Endothelial cell of umbilical vein (primary cell): Measurements from ENCODE around the gene ZNF684. TPM values are rescaled to one million over a fixed set of nuclear protein-coding genes. Genes with fewer than 3 reads are reported as not detected.

Experiments used
- BruUV-seq: library from RNA; stranded (reverse); fragments of 400-500 nt; replicated peaks from 2 replicates; lab custom pipeline; 2021; lab: Mats Ljungman, UMichigan
- CTCF ChIA-PET: fragments of 300-600, 350-600 bp; sonication (Branson Sonifier 250); formaldehyde crosslinking; loops from one replicate; lab custom pipeline; 2021; ENCODE audit warnings: antibody characterized with exemption, inconsistent platforms; lab: Charles Lee
- POLR2A ChIA-PET: fragments of 300-600, 350-600 bp; sonication (Branson Sonifier 250); formaldehyde crosslinking; loops from one replicate; lab custom pipeline; 2021; ENCODE audit warnings: antibody characterized with exemption, inconsistent platforms; lab: Charles Lee
- DNase-seq: peaks from one replicate; pipeline ENCODE4 v3.0.0-alpha.2; 2011; ENCODE audit warnings: low read depth, low spot score
- FAIRE-seq: peaks from 2 replicates; lab custom pipeline; 2011; peaks lifted over from hg19 to GRCh38; lab: Jason Lieb, UNC
- H2AFZ ChIP-seq: 2 replicates; pipeline ENCODE4 v1.6.0; 2012; ENCODE audit warnings: low read depth, low read length, control low read depth, inconsistent platforms
- H3K27ac ChIP-seq: 2 replicates; pipeline ENCODE4 v1.5.1; 2011; ENCODE audit warnings: low read depth, mild to moderate bottlenecking, control low read depth, low read length, moderate library complexity; ENCODE audit not compliant: insufficient read depth
- H3K27me3 ChIP-seq, 2 experiments: 2 replicates each; pipeline versions ENCODE4 v1.6.0 to v1.6.1; 2011; ENCODE audit warnings: low read length in 2 of 2, mixed read lengths in 1 of 2; ENCODE audit not compliant: control insufficient read depth in 2 of 2, insufficient read depth in 2 of 2
- H3K36me3 ChIP-seq, 2 experiments: 2 replicates in 1 of 2; 3 replicates in 1 of 2; pipeline ENCODE4 v1.5.1; 2011; ENCODE audit warnings: low read length in 2 of 2, mild to moderate bottlenecking in 1 of 2, moderate library complexity in 1 of 2; ENCODE audit not compliant: control insufficient read depth in 2 of 2, insufficient read depth in 2 of 2; ENCODE audit errors: extremely low read depth in 1 of 2
- H3K4me1 ChIP-seq: 3 replicates; pipeline ENCODE4 v1.5.1; 2011; ENCODE audit warnings: mild to moderate bottlenecking, low read length; ENCODE audit not compliant: control insufficient read depth, insufficient read depth; ENCODE audit errors: extremely low read depth
- H3K4me2 ChIP-seq: 2 replicates; pipeline ENCODE4 v1.6.1; 2011; ENCODE audit warnings: low read length, control low read depth, mixed read lengths; ENCODE audit not compliant: insufficient read depth
- H3K4me3 ChIP-seq, 3 experiments: fragments of 200-600 bp in 1 of 3; sonication (generic), shearing (Covaris generic) in 1 of 3; replicated peaks in 1 of 3; 2 replicates each; pipeline ENCODE4 v1.5.1; 2011 to 2016; ENCODE audit warnings: control low read depth in 3 of 3, low read length in 3 of 3, mild to moderate bottlenecking in 2 of 3, inconsistent platforms in 1 of 3, low read depth in 1 of 3, moderate library complexity in 1 of 3; ENCODE audit not compliant: insufficient read depth in 1 of 3
- H3K79me2 ChIP-seq: 2 replicates; pipeline ENCODE4 v1.6.0; 2012; ENCODE audit warnings: low read length, inconsistent platforms; ENCODE audit not compliant: control insufficient read depth, insufficient read depth
- H3K9ac ChIP-seq: replicated peaks from 2 replicates; pipeline ENCODE3; 2011; ENCODE audit warnings: low read length, control low read depth; ENCODE audit not compliant: insufficient read depth; ENCODE audit errors: extremely low read depth
- H3K9me1 ChIP-seq: replicated peaks from 3 replicates; pipeline ENCODE4 v1.6.0; 2011; ENCODE audit warnings: mild to moderate bottlenecking, low read length; ENCODE audit not compliant: control insufficient read depth, insufficient read depth; ENCODE audit errors: extremely low read depth
- H3K9me3 ChIP-seq: replicated peaks from 2 replicates; pipeline ENCODE4 v1.5.1; 2012; ENCODE audit warnings: low read length, inconsistent platforms; ENCODE audit not compliant: control insufficient read depth, insufficient read depth
- H4K20me1 ChIP-seq: replicated peaks from 2 replicates; pipeline ENCODE3; 2011; ENCODE audit warnings: mild to moderate bottlenecking, low read length; ENCODE audit not compliant: control insufficient read depth, insufficient read depth; ENCODE audit errors: extremely low read depth
- EZH2 ChIP-seq: IDR thresholded peaks from 2 replicates; pipeline ENCODE4 v1.6.1; 2012; ENCODE audit warnings: borderline replicate concordance, low read depth, mild to moderate bottlenecking, moderate library complexity, low read length, inconsistent platforms; ENCODE audit not compliant: severe bottlenecking
- FOS ChIP-seq: IDR thresholded peaks from 2 replicates; pipeline ENCODE4 v1.6.1; 2011; ENCODE audit warnings: mild to moderate bottlenecking, low read length, moderate library complexity, borderline replicate concordance; ENCODE audit not compliant: insufficient read depth
- GATA2 ChIP-seq: IDR thresholded peaks from 2 replicates; pipeline ENCODE4 v1.7.0; 2011; ENCODE audit warnings: low read depth, mild to moderate bottlenecking, moderate library complexity, mixed read lengths, low read length; ENCODE audit not compliant: insufficient read length, insufficient read depth
- JUN ChIP-seq: IDR thresholded peaks from 2 replicates; pipeline ENCODE4 v1.6.1; 2011; ENCODE audit warnings: borderline replicate concordance, low read depth; ENCODE audit not compliant: insufficient read length, insufficient read depth
- MYC ChIP-seq: IDR thresholded peaks from one replicate; pipeline ENCODE4 v1.6.1; 2011; ENCODE audit warnings: mild to moderate bottlenecking, low read depth, low read length
- POLR2A ChIP-seq: IDR thresholded peaks from 2 replicates; pipeline ENCODE4 v1.6.1; 2012; ENCODE audit warnings: low read depth, mild to moderate bottlenecking, control low read depth, low read length
- POLR2AphosphoS5 ChIP-seq: IDR thresholded peaks from 2 replicates; pipeline ENCODE4 v1.6.1; 2012; ENCODE audit warnings: low read depth, mild to moderate bottlenecking, control low read depth, low read length, moderate library complexity; ENCODE audit not compliant: insufficient read depth
- dilution Hi-C: fragments of 300-500 bp; cut with MboI; formaldehyde crosslinking; loops from one replicate; pipeline ENCODE4 v1.15.0; 2019; ENCODE audit warnings: low sequenced_read_pairs; ENCODE audit not compliant: extremely low pct_ligation_motif_present
- intact Hi-C: fragments of 100-400 bp; cut with micrococcal nuclease; formaldehyde crosslinking; loops from one replicate; pipeline ENCODE4 v1.10.0; 2022
- polyA plus RNA-seq, 4 experiments: library from polyadenylated mRNA; depleted of rRNA in 3 of 4; stranded (reverse) in 3 of 4; unstranded in 1 of 4; fragments of >200 nt; gene quantifications; 2 replicates each; pipeline versions ENCODE4 v1.2.1 to v1.2.3, GENCODE V29; 2011 to 2012; ENCODE audit warnings: missing spikeins in 1 of 4
- total RNA-seq: library from RNA; stranded (reverse); gene quantifications from 2 replicates; pipeline ENCODE4 v1.2.3, GENCODE V29; 2021
- TF ChIP-seq, protein P1 (sequence below), 2 donors: IDR thresholded peaks; 1 replicate in 1 of 2; 2 replicates in 1 of 2; pipeline ENCODE4 v1.5.1; 2011; ENCODE audit warnings: low read length in 2 of 2, mild to moderate bottlenecking in 2 of 2, moderate library complexity in 2 of 2, control low read depth in 1 of 2, inconsistent platforms in 1 of 2, low read depth in 1 of 2; ENCODE audit not compliant: insufficient read depth in 1 of 2; ENCODE audit errors: extremely low read depth in 1 of 2
- TF ChIP-seq, protein P2 (sequence below): IDR thresholded peaks from 2 replicates; pipeline ENCODE4 v1.6.1; 2011; ENCODE audit not compliant: insufficient read depth, insufficient read length

The ZNF684 gene
- total and polyA plus RNA-seq, 2 donors (not counting 3 experiments of a cell fraction or from before 2014, with no cell fraction given): 2.9 to 5.8 TPM

DNA sequence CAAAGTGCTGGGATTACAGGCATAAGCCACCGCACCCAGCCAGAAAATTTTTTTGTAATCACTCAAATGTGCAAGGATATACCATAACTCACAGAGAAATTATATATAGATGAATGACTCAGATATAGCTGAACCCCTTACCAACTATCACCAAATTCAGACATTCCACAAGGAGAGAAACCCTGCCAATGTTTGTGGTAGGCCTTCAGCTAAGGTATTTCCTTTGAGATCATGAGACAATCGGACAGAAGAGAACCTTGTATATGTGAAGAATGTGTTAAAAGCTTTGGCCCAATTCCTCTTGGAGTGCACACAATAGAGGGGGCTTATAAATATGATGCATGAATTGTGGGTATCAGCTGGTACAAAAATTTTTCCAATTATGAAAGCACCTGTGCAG is 50.7 kb downstream of the ZNF684 start:
- Histone ChIP-seq H3K79me2 (no peaks in the 10 kb centered on the region), H3K27ac (no peak overlapping the region), H3K36me3 (no peaks in the 10 kb centered on the region), H4K20me1 (no peaks in the 10 kb centered on the region), H3K9me1 (no peaks in the 10 kb centered on the region), H3K4me3 (no peak overlapping the region), H3K27me3 (peaks cover 0 to 3% of the 10 kb centered on the region in 2 experiments), H3K4me2 (no peak overlapping the region), H3K4me1 (no peaks in the 10 kb centered on the region), H2AFZ (no peak overlapping the region), H3K9ac (no peak overlapping the region), H3K9me3 (no peaks in the 10 kb centered on the region)
- FAIRE-seq (no peak), DNase-seq (no peak)
- dilution Hi-C loops (no loop called here), intact Hi-C loops (no loop called here)
- BruUV-seq: no TSS peak
- TF ChIP-seq, protein P1, sequence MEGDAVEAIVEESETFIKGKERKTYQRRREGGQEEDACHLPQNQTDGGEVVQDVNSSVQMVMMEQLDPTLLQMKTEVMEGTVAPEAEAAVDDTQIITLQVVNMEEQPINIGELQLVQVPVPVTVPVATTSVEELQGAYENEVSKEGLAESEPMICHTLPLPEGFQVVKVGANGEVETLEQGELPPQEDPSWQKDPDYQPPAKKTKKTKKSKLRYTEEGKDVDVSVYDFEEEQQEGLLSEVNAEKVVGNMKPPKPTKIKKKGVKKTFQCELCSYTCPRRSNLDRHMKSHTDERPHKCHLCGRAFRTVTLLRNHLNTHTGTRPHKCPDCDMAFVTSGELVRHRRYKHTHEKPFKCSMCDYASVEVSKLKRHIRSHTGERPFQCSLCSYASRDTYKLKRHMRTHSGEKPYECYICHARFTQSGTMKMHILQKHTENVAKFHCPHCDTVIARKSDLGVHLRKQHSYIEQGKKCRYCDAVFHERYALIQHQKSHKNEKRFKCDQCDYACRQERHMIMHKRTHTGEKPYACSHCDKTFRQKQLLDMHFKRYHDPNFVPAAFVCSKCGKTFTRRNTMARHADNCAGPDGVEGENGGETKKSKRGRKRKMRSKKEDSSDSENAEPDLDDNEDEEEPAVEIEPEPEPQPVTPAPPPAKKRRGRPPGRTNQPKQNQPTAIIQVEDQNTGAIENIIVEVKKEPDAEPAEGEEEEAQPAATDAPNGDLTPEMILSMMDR (IDR thresholded peaks at IDR 0.05; ENCODE audit: extremely low read depth in 1 of 2, insufficient read depth in 1 of 2, low read depth in 1 of 2, low read length in 2 of 2): no peak
- TF ChIP-seq MYC: no peak
- no peak for TF ChIP-seq EZH2
- no peak for TF ChIP-seq FOS
- TF ChIP-seq POLR2AphosphoS5: no peak
- no peak for TF ChIP-seq JUN
- TF ChIP-seq, protein P2, sequence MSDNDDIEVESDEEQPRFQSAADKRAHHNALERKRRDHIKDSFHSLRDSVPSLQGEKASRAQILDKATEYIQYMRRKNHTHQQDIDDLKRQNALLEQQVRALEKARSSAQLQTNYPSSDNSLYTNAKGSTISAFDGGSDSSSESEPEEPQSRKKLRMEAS: no peak
- TF ChIP-seq GATA2: no peak
- no peak for TF ChIP-seq POLR2A
- ChIA-PET CTCF (interaction anchor here (2.8 kb wide), 1 partner anchor 50 kb away, joined by 11 read pairs; the partner anchor contains the start of gene ZNF684), POLR2A (interaction anchor here (0.6 kb wide), 1 partner anchor 50 kb away, joined by 3 read pairs; no protein-coding TSS in a partner anchor)
